CD4-positive, alpha-beta T cell (primary cell): ENCODE results near the gene SLC33A1. TPM values are rescaled to one million over a fixed set of nuclear protein-coding genes. Genes with fewer than 3 reads are reported as not detected.

Experiments
- ATAC-seq: fragments of 200-7000 bp; cut with Tn5 transposase; one replicate; pipeline ENCODE4 v1.10.0; 2022; ENCODE audit warnings: mild to moderate bottlenecking; ENCODE audit not compliant: poor library complexity
- CTCF ChIA-PET: fragments of 350-600 bp; sonication (Branson Sonifier 250); formaldehyde crosslinking; loops from one replicate; lab custom pipeline; 2021; ENCODE audit warnings: antibody characterized with exemption, inconsistent platforms; lab: Charles Lee
- POLR2A ChIA-PET: fragments of 350-600 bp; sonication (Branson Sonifier 250); formaldehyde crosslinking; loops from one replicate; lab custom pipeline; 2021; ENCODE audit warnings: antibody characterized with exemption, inconsistent platforms; lab: Charles Lee
- DNase-seq, 14 experiments: peaks; one replicate each; pipeline ENCODE4 v3.0.0-alpha.2; 2013 to 2020; ENCODE audit warnings: mixed read lengths in 2 of 14
- H3K27ac ChIP-seq, 2 donors: one replicate each; pipeline versions ENCODE4 v1.5.1 to v1.7.0; 2013; ENCODE audit warnings: low read length in 2 of 2, low read depth in 1 of 2, mild to moderate bottlenecking in 1 of 2
- H3K27me3 ChIP-seq, 2 experiments: 1 replicate in 1 of 2; 2 replicates in 1 of 2; pipeline versions ENCODE4 v1.6.1 to v1.7.0; 2013; ENCODE audit warnings: low read length in 2 of 2, control low read depth in 1 of 2, mild to moderate bottlenecking in 1 of 2, moderate library complexity in 1 of 2; ENCODE audit not compliant: insufficient read depth in 2 of 2, control insufficient read depth in 1 of 2
- H3K36me3 ChIP-seq: one replicate; pipeline ENCODE4 v1.6.1; 2013; ENCODE audit warnings: low read length, control low read depth; ENCODE audit not compliant: insufficient read depth
- H3K4me1 ChIP-seq: one replicate; pipeline ENCODE4 v1.6.1; 2013; ENCODE audit warnings: low read length, control low read depth; ENCODE audit not compliant: insufficient read depth
- H3K4me3 ChIP-seq: one replicate; pipeline ENCODE4 v1.5.1; 2013; ENCODE audit warnings: mild to moderate bottlenecking, low read length, moderate library complexity
- H3K9me3 ChIP-seq, 2 experiments: 1 replicate in 1 of 2; 2 replicates in 1 of 2; pipeline versions ENCODE4 v1.6.1 to v1.7.0; 2013; ENCODE audit warnings: low read length in 2 of 2, mild to moderate bottlenecking in 2 of 2, control low read depth in 1 of 2, moderate library complexity in 1 of 2; ENCODE audit not compliant: control insufficient read depth in 1 of 2, insufficient read depth in 1 of 2
- H3K27ac Mint-ChIP-seq: one replicate; pipeline ENCODE4 v1.8.0; 2020; ENCODE audit warnings: mixed read lengths
- H3K27me3 Mint-ChIP-seq: one replicate; pipeline ENCODE4 v1.8.0; 2021; ENCODE audit warnings: mixed read lengths
- H3K36me3 Mint-ChIP-seq: one replicate; pipeline ENCODE4 v1.8.0; 2021; ENCODE audit warnings: low read depth, mixed read lengths
- H3K4me1 Mint-ChIP-seq: one replicate; pipeline ENCODE4 v1.8.0; 2021; ENCODE audit warnings: low read depth, mixed read lengths
- H3K4me3 Mint-ChIP-seq: one replicate; pipeline ENCODE4 v1.8.0; 2020; ENCODE audit warnings: mild to moderate bottlenecking, mixed read lengths
- H3K9me3 Mint-ChIP-seq: one replicate; pipeline ENCODE4 v1.8.0; 2020; ENCODE audit warnings: mixed read lengths
- intact Hi-C, 2 experiments: fragments of 100-400 bp; cut with DNase I in 1 of 2; cut with micrococcal nuclease in 1 of 2; formaldehyde crosslinking; loops; one replicate each; pipeline versions ENCODE4 v1.15.1 to v1.9.0; 2023 to 2025; cut with DNase I, micrococcal nuclease
- total RNA-seq, 174 experiments: library from RNA in 2 of 174; stranded (reverse) in 2 of 174; gene quantifications; one replicate each; pipeline ENCODE4 v1.2.3 and lab custom pipeline; 2021 to 2026
- TF ChIP-seq, protein P1 (sequence below): fragments of 200-600 bp; IDR thresholded peaks from one replicate; pipeline ENCODE4 v1.8.0; 2022; ENCODE audit warnings: antibody characterized with exemption, mild to moderate bottlenecking

SLC33A1 gene
- total RNA-seq, 2 experiments from 2014 or later = 14.6 to 16.4 TPM

DNA sequence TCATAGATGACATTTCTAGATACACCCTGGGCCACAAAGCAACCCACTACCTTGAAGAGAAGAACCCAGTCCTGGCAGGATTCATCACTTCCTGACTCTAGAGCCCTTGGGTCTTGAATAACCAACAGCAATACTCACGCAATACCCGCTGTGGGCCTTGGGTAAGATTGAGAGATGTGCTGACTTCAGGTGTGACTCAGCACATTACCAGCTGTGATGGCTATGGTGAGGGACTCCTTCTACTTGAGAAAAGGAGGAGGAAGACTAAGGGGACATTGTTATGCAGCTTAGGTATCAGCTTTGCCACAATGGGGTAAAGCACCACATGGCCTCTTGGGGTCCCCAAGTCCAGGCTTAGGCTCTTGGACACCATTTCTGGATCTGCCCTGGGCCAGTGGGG, 63.0 kb downstream of the SLC33A1 start:
- H3K27me3 Mint-ChIP-seq = no peaks in the 10 kb centered on the region
- no peak overlapping the region for H3K27ac Mint-ChIP-seq
- H3K36me3 Mint-ChIP-seq = peaks cover 61% of the 10 kb centered on the region
- no peak overlapping the region for H3K4me3 Mint-ChIP-seq
- H3K4me1 Mint-ChIP-seq = peaks cover 13% of the 10 kb centered on the region
- Histone ChIP-seq H3K36me3 (peaks cover 15% of the 10 kb centered on the region), H3K27ac (no peak overlapping the region), H3K4me1 (no peaks in the 10 kb centered on the region), H3K4me3 (no peak overlapping the region), H3K27me3 (no peaks in the 10 kb centered on the region), H3K9me3 (no peaks in the 10 kb centered on the region)
- intact Hi-C loops = no loop called here
- DNase-seq (no peak), ATAC-seq (no peak)
- POLR2A ChIA-PET = no interaction called here
- peaks cover 9% of the 10 kb centered on the region for H3K9me3 Mint-ChIP-seq
- CTCF ChIA-PET = no interaction called here
- TF ChIP-seq, protein P1, sequence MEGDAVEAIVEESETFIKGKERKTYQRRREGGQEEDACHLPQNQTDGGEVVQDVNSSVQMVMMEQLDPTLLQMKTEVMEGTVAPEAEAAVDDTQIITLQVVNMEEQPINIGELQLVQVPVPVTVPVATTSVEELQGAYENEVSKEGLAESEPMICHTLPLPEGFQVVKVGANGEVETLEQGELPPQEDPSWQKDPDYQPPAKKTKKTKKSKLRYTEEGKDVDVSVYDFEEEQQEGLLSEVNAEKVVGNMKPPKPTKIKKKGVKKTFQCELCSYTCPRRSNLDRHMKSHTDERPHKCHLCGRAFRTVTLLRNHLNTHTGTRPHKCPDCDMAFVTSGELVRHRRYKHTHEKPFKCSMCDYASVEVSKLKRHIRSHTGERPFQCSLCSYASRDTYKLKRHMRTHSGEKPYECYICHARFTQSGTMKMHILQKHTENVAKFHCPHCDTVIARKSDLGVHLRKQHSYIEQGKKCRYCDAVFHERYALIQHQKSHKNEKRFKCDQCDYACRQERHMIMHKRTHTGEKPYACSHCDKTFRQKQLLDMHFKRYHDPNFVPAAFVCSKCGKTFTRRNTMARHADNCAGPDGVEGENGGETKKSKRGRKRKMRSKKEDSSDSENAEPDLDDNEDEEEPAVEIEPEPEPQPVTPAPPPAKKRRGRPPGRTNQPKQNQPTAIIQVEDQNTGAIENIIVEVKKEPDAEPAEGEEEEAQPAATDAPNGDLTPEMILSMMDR = no peak

DNA sequence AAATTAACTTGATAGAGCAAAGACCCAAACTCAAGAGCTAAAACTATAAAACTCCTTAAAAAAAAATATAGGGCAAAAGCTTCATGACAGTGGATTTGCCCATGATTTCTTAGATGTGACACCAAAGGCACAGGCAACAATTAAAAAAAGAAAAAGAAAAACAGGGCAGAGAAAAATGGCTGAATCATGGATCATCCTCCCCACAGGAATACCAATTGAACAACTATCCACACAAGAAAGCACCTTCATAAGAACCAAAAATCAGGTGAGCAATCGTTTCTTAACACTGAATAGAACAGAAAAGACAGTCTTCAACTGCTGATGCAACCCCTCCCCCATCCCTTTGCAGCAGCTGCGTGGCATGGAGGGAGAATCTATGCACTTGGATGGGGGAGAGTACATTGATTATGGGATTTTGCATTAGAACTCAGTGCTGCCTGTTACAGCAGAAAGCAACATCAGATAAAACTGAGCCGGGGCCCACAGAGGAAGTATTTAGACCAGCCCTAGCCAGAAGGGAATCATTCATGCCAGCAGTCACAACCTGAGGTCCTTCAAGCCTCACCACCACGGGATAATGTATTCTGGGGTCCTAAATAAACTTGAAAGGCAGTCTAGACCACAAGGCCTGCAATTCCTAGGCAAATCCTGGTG, 63.8 kb downstream of the SLC33A1 start:
- ATAC-seq (no peak), DNase-seq (no peak)
- CTCF ChIA-PET = no interaction called here
- POLR2A ChIA-PET = no interaction called here
- Mint-ChIP-seq H3K9me3 (peaks cover 9% of the 10 kb centered on the region), H3K4me3 (no peak overlapping the region), H3K27ac (no peak overlapping the region), H3K4me1 (peaks cover 21% of the 10 kb centered on the region), H3K27me3 (no peaks in the 10 kb centered on the region), H3K36me3 (peaks cover 66% of the 10 kb centered on the region)
- peaks cover 15% of the 10 kb centered on the region for H3K36me3 ChIP-seq
- no peak overlapping the region for H3K4me3 ChIP-seq
- intact Hi-C loops = no loop called here
- no peaks in the 10 kb centered on the region for H3K4me1 ChIP-seq
- H3K9me3 ChIP-seq = no peaks in the 10 kb centered on the region
- no peaks in the 10 kb centered on the region for H3K27me3 ChIP-seq
- TF ChIP-seq, protein P1 = no peak
- no peak overlapping the region for H3K27ac ChIP-seq

DNA sequence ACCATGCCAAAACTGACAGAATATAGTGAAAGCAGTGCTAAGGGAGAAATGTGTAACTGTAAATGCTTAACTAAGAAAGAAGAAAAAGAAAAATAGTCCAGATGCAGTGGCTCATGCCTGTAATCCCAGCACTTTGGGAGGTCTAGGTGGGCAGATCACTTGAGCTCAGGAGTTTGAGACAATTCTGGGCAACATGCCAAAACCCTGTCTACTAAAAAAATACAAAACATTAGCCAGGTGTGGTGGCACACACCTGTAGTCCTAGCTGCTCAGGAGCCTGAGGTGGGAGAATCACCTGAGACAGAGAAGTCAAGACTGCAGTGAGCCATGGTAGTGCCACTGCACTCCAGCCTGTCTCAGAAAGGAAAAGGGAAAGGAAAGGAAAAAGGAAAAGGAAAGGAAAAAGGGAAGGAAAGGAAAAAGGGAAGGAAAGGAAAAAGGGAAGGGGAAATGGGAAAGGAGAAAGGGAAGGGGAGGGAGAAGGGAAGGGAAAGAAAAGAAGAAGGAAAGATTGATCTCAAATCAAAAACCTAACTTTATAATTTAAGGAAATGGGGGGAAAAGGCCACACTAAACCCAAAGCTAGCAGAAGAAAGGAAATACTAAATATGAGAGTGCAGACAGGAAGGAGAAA, 68.4 kb downstream of the SLC33A1 start:
- Mint-ChIP-seq H3K27me3 (no peaks in the 10 kb centered on the region), H3K9me3 (peaks cover 9% of the 10 kb centered on the region), H3K4me3 (no peak overlapping the region), H3K36me3 (peaks cover 59% of the 10 kb centered on the region), H3K27ac (no peak overlapping the region), H3K4me1 (peaks cover 23% of the 10 kb centered on the region)
- Histone ChIP-seq H3K9me3 (peaks cover 11 to 18% of the 10 kb centered on the region in 2 experiments), H3K27me3 (no peaks in the 10 kb centered on the region), H3K4me3 (no peak overlapping the region), H3K4me1 (no peaks in the 10 kb centered on the region), H3K27ac (no peak overlapping the region), H3K36me3 (no peaks in the 10 kb centered on the region)
- TF ChIP-seq, protein P1 = no peak
- intact Hi-C loops = no loop called here
- POLR2A ChIA-PET = no interaction called here
- CTCF ChIA-PET = no interaction called here
- ATAC-seq = no peak
- no peak for DNase-seq
